IPS-NIHi11 (cell line): ENCODE measurements around the gene CCDC88A.
A peak's percentile ranks its signal among the peaks of the same experiment; 100 is the strongest.
"Not testable (repeated sequence)": the region's sequence is repeated elsewhere in the genome, so short reads cannot be mapped to it uniquely, and the experiment has no call there.

Source experiments
- DNase-seq: peaks from one replicate; pipeline ENCODE4 v3.0.0; 2012; ENCODE audit warnings: mixed read lengths, low spot score

Gene CCDC88A

DNA sequence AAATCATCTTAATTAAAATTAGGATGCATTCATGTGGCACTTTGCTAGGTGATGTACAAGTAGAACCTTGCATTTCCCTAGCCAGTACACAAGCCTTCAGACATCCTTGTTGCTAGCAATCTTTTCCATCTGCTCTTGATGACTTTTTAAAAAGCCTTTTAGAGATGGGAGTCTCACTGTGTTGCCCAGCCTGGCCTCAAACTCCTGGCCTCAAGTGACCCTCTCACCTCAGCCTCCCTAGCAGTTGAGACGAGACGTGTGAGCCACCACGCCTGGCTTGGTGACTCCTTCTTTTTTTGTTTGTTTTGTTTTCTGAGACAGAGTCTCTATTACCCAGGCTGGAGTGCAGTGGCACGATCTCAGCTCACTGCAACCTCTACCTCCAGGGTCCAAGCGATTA lies 1.7 kb upstream of the CCDC88A start:
- no peak for DNase-seq

DNA sequence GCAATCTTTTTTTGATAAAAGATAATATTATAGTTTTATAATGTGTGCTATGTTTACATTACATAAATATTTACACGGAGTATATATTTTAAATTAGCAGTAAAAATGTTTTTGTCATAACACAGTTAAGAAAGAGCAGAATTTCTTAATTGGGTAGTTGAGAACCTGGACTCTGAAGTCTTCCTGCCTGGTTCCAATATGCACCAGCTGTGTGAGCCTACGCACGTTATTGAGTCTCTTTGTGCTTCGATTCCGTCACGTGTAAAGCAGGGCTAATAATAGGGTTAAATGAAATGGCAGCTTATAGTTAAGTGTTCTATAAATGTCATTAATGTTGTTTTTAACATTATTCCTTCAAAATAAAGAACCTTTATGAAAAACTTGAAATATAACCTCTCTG lies 1.2 kb upstream of the CCDC88A start:
- no peak for DNase-seq

DNA sequence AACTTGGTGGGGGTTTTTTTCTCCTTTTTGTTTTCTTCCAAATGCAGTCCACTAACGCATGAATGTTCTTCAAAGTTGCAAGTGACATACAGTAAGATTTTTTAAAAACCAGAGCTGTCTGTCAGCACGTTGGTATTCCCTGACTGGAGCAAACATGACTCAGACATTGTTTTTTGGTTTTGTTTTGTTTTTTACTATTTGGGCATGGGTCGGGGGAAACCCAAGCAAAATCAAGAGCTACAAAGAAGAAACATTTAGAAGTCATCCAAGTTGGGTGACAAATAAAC lies 726 bp upstream of the CCDC88A start:
- no peak for DNase-seq

DNA sequence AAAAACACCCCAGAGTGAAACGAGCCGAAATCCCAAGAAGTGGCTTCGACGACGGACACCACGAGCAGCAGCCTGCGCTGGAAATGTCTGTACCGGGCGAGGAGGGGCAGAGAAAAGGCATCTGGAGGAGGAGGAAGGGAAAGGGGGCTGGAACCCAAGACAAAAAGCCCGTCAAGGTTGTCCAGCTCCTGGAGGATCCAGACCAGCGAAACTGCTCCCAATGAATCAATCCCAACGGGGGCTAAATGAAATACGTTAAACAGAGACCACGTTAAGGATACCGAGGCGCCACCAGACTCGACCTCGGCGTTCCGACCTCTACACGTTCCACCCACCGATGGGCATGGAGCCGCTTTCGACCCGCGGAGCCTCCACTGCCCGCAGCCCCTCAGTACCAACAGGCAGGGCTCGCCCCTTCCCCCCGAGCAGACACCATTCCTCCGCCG lies 400 bp downstream of the CCDC88A start:
- peak; percentile 28 for DNase-seq

DNA sequence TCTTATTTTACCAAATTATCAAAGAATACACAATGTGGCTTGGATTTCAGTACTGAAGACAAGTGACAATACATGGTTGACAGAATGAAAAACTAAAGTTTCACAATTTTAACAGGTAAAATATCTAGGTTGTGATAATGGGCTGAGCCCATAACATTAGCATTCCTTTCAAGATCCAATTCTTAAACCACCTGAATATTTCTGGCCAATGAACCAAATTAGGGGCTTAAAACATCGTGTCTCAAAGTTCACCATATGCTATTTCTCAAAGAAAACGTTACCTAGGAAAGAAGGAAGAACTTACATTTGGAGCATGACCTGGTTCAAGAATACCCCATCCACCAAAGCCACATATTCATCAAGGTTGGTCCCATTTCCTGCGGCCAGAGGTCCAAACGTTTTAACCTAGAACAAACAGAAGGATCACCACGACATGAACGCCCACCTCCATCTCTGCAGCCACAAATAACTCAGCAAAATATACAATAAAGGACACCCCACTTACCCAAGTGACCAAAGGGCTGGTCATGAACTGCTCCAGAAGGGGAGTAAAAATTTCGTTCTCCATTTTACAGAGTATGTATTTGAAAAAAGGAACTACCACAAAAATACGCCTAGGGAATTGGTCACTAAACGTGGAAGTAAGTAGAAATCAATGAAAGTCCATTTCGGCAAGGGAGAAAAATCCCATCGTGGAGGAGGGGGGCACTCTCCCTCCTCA lies 984 bp downstream of the CCDC88A start:
- DNase-seq: no peak

DNA sequence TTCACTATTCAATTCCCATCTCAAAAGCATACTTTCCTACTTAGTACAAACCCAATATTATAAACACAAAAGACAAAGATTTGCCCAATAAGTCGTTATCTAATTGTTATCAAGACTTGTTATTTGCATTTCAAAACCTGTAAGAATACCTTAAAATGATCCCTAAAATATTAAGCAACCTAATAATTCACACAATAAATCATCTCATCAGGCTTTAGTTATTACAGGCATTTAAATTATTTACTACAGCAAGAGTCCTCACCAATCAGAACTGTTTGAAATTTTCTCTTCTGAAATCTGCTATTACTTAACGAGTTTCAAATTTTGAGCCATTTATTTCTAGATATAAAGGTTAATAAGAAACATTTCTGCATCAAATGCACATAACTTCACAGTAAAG lies 1.6 kb downstream of the CCDC88A start:
- DNase-seq: no peak

DNA sequence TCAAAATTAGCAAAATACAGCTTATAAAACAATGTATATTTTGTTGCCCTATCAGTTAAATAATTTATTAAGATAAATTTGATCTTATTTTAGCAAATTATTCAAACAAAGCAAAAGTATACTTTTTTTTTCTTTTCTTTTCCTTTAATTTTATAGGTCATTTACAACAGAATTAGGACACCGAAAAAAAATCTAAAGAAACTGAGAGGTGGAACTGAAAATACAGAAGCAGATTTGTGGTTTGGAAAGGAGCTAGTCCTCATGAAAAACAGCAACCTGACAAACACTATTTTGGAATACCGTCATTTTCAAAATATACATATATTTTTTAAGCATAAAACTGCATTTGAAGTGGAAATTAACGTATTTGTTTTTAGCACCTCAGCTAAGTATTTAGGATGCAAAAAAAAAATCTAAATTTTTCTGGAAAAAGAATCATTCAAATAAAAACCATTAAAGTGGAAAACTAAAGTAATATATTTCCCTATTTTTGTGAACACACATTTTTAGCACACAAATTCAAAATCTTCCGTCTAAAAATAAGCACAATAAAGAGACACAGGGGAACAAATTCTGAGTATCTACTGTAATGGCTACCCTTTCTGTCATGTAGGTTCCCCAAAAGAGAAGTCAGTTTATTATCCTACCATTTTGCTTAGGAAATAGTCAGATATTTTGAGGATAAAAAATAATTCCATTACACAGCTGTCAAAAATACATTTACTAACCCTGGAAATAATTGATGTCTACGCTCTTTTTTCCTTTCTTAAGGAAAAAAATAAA lies 2.7 kb downstream of the CCDC88A start:
- no peak for DNase-seq

DNA sequence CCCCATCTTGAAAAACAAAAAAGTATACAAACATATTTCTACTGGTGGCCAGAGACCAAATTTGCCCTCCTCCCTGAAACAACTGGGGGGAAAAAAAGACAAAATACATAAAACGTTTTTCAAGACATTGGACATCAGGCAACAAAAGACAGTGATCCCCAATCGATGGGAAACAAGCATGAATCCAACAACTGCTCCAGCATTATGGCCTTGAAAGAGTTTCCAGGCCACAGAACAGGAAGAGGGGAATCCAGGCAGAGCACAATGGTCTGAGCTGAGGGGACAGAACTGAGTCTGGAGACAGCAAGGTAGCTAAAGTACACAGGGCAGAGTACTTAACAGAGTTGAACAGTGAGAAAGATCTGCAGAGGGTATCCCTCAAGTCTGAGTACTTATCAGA lies 4.4 kb downstream of the CCDC88A start:
- DNase-seq: no peak

DNA sequence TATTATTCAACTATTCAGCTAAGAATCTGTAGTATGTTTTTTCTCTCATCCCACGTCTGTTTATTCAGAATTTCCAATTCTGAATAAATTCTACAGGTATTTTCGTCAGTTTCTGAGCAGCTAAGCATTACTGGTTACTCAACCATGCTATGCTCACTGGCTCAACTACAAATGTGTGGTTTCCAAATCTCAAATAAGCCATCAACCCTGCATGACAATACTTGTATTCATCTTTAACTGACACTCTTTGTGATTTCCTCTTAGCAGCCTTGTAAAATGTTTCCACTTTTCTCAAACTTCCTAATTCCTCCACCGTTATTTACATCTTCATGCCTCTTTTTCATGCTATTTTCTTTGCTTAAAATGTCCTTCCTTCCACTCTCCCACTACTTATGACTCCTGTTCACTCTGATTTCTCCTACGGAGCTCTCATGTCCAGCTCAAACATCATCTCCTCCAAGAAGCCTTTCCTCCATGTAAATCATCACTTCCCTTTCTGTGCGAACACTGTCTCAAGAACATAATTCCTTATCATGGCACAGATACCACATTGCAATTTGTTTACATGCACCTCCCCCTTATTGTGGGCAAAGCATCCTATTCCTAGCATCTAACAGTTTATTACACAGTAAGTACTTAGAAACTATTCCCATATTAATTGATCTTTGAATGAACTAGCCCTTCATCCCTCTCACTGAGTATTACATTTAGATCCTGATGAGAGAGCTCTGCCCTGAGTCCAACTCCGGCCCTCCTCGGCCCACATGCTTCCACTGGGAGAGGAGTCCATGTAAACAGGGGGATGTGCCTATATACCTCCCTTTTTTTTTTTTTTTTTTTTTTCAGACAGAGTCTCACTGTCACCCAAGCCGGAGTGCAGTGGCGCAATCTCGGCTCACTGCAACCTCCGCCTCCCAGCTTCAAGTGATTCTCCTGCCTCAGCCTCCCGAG lies 10.5 kb downstream of the CCDC88A start:
- no peak for DNase-seq

DNA sequence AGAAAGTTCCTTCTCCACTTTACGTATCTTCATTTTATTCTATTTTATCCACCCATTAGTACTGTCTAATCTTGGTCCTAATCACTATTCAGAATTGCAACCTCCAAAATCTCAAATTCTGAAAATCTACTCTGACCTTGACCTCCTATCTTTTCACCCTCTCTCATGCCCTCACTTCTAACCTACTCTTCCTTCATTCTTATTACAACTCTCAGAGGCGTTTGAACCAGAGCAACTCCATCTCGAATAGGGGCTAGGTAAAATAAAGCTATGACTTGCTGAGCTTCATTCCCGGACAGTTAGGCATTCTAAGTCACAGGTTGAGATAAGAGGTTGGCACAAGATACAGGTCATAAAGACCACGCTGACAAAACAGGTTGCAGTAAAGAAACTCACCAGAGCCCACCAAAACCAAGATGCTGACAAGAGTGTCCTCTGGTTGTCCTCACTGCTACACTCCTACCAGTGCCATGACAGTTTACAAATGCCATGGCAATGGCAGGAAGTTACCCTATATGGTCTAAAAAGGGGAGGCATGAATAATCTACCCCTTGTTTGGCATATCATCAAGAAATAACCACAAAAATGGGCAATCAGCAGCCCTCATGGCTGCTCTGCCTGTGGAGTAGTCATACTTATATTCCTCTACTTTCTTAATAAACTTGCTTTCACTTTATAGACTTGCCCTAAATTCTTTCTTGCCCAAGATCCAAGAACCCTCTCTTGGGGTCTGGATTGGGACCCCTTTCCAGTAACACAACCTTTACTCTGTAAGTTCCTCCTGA lies 11.4 kb downstream of the CCDC88A start:
- DNase-seq: no peak

DNA sequence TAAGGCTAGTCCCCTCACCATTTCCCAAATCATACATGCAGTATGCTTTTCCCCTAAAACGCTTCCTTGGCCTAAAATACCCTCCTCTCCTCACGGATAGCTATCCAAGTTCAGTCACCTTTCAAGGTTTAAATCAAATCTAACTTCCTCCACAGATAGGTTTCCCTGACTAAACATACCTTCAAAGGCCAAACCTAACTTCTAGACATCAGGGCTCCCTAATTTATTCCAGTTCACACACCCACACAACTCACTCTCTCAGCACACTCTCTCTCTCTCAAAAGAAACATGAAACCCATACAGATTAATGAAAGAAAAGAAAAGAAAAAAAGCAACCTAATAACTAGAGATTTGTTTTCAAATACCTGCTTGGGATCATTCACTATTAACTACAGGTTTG lies 14.5 kb downstream of the CCDC88A start:
- DNase-seq: no peak

DNA sequence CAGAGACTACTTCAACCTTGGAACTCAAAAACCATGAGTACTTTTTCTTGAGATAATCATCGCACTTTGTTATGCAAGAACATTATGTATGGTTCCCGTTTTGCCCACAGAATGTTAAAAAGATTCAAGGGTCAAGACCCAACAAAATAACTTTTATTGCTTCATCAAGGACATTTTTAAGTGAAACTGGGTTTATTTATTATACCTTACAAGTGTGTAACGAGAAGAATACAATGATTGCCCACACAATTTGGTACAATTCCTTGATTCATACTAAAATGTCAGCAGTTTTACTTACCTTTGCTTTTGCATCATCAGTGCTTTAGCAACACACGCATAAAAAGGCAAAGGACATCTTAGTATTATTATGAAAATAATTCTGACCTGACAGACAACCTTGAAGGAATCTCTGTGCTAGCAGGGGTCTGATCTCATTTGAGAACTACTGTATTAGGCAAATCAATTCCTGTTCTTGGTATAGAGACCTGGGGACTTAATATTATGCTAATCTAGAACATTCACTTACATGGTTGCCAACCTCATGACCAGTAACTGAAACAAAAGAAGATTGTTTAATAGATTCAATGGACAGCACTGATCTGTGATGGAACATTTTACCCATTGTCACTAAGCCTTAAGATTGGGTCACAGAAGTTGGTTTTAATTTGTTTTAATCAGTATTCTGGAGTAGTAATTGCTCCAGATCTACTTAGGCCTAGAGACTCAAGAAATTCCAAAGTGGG lies 16.2 kb downstream of the CCDC88A start:
- no peak for DNase-seq

DNA sequence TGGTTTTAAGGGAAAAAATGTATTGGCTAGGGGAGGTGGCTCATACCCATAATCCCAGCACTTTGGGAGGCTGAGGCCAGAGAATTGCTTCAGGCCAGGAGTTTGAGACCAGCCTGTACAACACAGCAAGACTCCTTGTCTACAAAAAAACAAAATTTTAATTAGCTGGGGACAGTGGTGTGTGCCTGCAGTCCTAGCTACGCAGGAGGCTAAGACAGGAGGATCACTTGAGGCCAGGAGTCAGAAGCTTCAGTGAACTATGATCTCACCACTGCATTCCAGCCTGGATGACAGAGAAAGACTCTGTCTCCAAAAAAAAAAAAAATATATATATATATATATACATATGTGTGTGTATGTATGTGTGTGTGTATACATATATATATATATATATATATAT lies 18.5 kb downstream of the CCDC88A start:
- DNase-seq: no peak

DNA sequence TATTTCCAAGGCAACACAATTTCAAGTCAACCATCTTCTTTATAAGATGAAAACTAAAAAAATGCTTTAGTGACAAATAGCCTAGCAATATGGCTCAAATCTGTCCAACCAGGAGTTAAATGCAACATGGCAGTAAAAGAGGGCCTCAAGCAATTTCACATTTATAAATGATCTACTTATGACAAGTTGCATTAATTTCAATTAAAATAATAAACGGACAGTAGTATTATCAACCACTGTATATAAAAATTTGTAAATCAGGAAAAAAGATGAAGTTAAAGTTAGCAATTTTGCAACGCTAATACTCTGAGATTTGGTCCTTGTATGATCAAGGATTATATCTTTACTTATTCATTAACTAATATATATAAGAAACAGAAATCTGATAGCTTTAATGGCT lies 19.3 kb downstream of the CCDC88A start:
- DNase-seq: no peak

DNA sequence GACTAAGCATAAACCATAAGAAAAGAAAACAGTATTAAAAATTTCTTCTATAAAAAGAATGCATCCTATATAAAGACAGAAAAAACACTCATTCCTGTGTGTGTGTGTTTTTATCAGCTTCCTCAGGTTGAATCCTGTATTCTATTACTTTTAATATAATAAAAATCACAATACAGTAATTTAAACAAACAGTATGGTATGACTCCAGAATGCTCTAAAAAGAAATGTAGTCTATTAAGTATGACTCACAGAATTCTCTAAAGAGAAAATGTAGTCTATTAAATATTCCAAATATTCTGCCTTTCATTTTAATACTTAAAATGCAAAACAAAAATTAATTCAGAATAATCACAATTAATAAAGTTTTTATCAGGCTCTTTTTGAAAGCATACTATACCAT lies 19.8 kb downstream of the CCDC88A start:
- DNase-seq: no peak

DNA sequence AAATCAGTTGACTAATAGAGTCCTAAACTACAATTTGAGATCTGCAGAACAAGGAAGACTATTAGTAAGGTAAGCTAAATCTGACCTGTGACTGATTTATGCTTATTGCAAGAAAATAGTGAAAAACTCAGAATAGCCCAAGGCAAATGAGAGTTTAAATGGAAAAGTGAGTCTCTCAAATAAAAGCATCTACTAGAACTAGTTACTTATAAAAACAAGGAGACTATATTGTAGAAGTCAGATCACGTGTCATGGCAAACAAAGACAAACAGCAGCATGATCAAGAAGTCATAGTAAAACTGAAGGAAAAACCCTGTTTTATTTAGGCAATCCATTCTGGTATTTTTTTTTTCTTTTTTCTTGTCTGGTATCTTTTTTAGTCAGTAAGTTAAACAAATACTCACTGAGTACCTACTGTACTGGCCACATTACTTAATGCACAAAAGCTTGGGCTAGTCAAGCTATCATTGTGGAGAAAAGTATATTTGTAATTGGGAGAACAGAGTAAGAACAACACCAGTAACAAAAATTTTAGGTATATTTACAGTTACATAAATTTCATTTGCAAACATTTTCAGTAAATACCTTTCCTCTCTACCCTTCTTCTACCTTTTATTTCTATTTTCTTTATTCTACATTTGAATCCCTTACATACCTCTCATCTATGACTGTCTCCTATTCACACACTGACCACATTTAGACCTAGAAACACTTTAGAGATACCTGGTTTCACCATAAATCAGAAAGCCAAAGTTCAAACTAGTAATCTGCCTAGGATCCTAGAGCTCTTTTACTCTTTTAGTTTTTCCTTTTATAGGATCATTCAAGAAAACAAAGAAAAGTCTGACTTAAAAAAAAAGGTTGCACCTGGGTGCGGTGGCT lies 23.7 kb downstream of the CCDC88A start:
- no peak for DNase-seq

DNA sequence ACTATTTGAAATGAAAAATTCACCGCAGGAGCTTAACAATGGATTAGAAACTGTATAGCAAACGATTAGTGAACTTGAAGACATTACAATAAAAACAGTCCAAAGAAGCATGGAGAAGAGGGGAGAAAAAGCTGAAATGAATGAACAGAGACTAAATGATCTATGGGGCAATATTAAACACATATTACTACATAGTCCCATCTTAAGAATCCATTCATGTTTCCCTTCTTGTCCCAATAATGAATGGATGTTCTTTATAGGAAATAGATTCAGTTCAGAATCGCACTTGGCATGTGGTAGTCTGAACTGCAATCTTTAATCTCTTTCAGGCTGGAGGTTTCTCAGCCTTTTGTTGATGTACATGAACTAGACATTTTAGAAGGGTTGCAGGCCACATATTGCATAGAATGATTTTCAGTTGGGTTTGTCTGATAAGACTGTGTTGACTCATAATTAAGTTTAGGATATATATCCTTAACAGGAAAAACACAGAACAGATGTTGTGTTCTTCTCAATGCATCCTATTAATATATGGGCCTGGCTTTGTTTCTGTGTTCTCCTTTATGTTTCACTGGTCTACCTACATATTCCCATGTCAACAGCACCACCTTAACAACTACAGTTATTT lies 27.9 kb downstream of the CCDC88A start:
- no peak for DNase-seq

DNA sequence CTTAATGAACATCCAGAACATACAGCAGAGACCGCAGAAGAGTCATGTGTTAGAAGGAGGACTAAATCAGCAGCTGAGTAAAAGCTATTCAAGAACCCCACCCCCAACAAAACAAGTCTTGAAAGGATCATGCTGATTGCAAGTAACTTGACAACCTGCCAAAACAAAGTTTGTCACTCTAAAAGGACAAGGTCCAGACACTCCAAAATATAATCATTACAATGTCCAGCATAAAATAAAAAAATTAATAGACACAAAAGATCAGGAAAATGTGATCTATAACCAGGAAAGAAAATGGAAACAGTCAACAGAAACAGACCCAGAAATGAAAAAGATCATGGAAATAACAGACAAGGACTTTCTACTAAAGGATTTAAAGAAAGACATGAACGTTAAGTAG lies 28.5 kb downstream of the CCDC88A start:
- DNase-seq: no peak

DNA sequence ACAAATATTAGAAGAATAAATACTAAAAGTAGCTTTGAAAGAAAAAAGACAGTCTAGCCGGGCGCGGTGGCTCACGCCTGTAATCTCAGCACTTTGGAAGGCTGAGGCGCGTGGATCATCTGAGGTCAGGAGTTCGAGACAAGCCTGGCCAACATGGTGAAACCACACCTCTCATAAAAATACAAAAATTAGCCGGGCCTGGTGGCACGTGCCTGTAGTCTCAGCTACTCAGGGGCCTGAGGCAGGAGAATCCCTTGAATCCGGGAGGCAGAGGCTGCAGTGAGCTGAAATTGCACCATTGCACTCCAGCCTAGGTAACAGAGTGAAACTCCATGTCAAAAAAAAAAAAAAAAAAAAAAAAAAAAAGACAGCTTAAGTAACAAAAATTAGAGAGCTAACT lies 34.1 kb downstream of the CCDC88A start:
- not testable (repeated sequence) for DNase-seq

DNA sequence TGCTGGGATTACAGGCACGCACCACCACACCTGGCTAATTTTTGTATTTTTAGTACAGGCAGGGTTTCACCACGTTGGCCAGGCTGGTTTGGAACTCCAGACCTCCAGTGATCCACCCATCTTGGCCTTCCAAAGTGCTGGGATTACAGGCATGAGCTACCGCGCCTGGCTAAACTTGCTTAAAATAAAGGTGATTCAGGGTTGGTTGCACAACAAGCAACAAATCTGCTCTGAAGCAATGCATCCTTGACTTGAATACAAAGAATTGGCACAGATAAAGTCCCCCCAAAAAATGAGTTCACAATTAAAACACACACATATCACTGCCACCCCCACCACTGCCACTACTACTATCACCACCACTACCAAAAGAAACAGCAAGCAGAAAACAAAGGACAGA lies 34.9 kb downstream of the CCDC88A start:
- DNase-seq: no peak
